ENCODE data around the gene MYOF.
A peak's percentile ranks its signal among the peaks of the same experiment; 100 is the strongest.

MYOF gene

GRCh38 chr10:93482145-93482834 lies at the start of gene MYOF:
TSS of gene MYOF (minus strand) at chr10:93482334. CDS start at chr10:93482194, 140 bp downstream.
- DNase-seq, result peak; percentile 94

GRCh38 chr10:93518531-93518930 lies 36.4 kb upstream of the MYOF start:
- DNase-seq, result no peak

GRCh38 chr10:93516006-93516380 lies 33.9 kb upstream of the MYOF start:
- DNase-seq, result no peak

GRCh38 chr10:93515071-93516005 lies 33.2 kb upstream of the MYOF start:
- peak; percentile 38 for DNase-seq

- DNase-seq, result no peak
Observed at GRCh38 chr10:93514521-93514920, 32.4 kb upstream of the MYOF start.

GRCh38 chr10:93513091-93513490 lies 31.0 kb upstream of the MYOF start:
- no peak for DNase-seq

GRCh38 chr10:93512565-93512964 lies 30.4 kb upstream of the MYOF start:
- peak; percentile 68 for DNase-seq

- no peak for DNase-seq
Observed at GRCh38 chr10:93509816-93510215, 27.7 kb upstream of the MYOF start.

- no peak for DNase-seq
Observed at GRCh38 chr10:93505075-93505474, 22.9 kb upstream of the MYOF start.

GRCh38 chr10:93503075-93503474 lies 20.9 kb upstream of the MYOF start:
- no peak for DNase-seq

GRCh38 chr10:93501650-93502049 lies 19.5 kb upstream of the MYOF start:
- DNase-seq, result no peak

GRCh38 chr10:93498166-93498565 lies 16.0 kb upstream of the MYOF start:
- DNase-seq, result no peak

GRCh38 chr10:93496322-93497041 lies 14.3 kb upstream of the MYOF start, which contains the start of gene CEP55:
TSS of gene CEP55 (plus strand) at chr10:93496612. CDS start at chr10:93500052, 3,440 bp downstream.
- peak; percentile 95 for DNase-seq

- peak; percentile 68 for DNase-seq
Observed at GRCh38 chr10:93495654-93496321, 13.7 kb upstream of the MYOF start.

- DNase-seq, result no peak
Observed at GRCh38 chr10:93494494-93494893, 12.4 kb upstream of the MYOF start.

GRCh38 chr10:93493162-93493561 lies 11.0 kb upstream of the MYOF start:
- DNase-seq, result no peak

GRCh38 chr10:93491602-93492121 lies 9.5 kb upstream of the MYOF start:
- no peak for DNase-seq

GRCh38 chr10:93488956-93489528 lies 6.9 kb upstream of the MYOF start:
- peak; percentile 52 for DNase-seq

GRCh38 chr10:93485690-93486089 lies 3.6 kb upstream of the MYOF start:
- no peak for DNase-seq

- DNase-seq, result no peak
Observed at GRCh38 chr10:93481637-93482144, 443 bp downstream of the MYOF start.

- no peak for DNase-seq
Observed at GRCh38 chr10:93478873-93479272, 3.3 kb downstream of the MYOF start.

- DNase-seq, result no peak
Observed at GRCh38 chr10:93476756-93477155, 5.4 kb downstream of the MYOF start.

All from fibroblast of skin of right biceps (primary cell).